ENCODE data around the gene NFIB. TPM values are rescaled to one million over a fixed set of nuclear protein-coding genes. Genes with fewer than 3 reads are reported as not detected.

NFIB gene
- total RNA-seq, 1 donor from 2014 or later = 1.5 TPM

- H3K36me3 Mint-ChIP-seq (ENCODE audit: unreplicated experiment) = no peaks in the 10 kb centered on the region
- no peak overlapping the region for H3K27ac Mint-ChIP-seq (ENCODE audit: unreplicated experiment)
- TF ChIP-seq, protein P1, sequence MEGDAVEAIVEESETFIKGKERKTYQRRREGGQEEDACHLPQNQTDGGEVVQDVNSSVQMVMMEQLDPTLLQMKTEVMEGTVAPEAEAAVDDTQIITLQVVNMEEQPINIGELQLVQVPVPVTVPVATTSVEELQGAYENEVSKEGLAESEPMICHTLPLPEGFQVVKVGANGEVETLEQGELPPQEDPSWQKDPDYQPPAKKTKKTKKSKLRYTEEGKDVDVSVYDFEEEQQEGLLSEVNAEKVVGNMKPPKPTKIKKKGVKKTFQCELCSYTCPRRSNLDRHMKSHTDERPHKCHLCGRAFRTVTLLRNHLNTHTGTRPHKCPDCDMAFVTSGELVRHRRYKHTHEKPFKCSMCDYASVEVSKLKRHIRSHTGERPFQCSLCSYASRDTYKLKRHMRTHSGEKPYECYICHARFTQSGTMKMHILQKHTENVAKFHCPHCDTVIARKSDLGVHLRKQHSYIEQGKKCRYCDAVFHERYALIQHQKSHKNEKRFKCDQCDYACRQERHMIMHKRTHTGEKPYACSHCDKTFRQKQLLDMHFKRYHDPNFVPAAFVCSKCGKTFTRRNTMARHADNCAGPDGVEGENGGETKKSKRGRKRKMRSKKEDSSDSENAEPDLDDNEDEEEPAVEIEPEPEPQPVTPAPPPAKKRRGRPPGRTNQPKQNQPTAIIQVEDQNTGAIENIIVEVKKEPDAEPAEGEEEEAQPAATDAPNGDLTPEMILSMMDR (IDR thresholded peaks at IDR 0.05; ENCODE audit: partially characterized antibody, unreplicated experiment) = no peak
- H3K27me3 Mint-ChIP-seq (ENCODE audit: unreplicated experiment) = no peaks in the 10 kb centered on the region
- H3K4me1 Mint-ChIP-seq (ENCODE audit: low read depth, unreplicated experiment) = no peaks in the 10 kb centered on the region
- no peaks in the 10 kb centered on the region for H3K9me3 Mint-ChIP-seq (ENCODE audit: unreplicated experiment)
- H3K4me3 Mint-ChIP-seq (ENCODE audit: unreplicated experiment) = no peak overlapping the region
- DNase-seq = no peak
These were observed 162.5 kb downstream of the NFIB start for GRCh38 chr9:14151451-14151850.

DNA sequence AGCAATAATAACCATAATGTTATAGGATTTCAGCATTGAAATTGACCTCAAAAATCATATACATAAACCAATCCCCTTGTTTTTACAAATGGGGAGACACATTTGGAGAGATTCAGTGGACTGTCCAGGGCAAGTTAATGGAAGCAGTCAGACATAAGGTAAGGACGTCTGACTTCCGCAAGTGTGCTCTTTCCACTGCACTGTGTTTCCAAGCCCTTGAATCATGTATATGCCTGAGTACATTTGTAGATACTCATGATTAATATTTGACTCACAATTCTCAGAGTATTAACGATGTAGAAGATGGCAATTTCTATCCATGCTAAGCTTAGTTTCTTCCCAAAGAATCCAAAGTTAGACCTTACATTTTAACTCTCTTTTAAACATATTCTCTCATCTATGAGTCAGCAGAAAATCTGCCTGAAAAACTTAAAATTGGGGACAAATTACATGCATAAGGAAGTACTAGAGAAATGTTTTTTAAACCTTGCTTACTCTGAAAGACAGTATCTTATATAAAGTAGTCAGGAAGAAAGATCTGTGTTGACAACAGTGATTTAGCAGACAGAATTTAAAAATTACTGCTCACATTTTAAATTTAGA, 165.3 kb downstream of the NFIB start:
- Mint-ChIP-seq H3K27me3 (ENCODE audit: unreplicated experiment) (no peaks in the 10 kb centered on the region), H3K27ac (ENCODE audit: unreplicated experiment) (no peak overlapping the region), H3K4me3 (ENCODE audit: unreplicated experiment) (no peak overlapping the region), H3K9me3 (ENCODE audit: unreplicated experiment) (no peaks in the 10 kb centered on the region), H3K4me1 (ENCODE audit: low read depth, unreplicated experiment) (no peaks in the 10 kb centered on the region), H3K36me3 (ENCODE audit: unreplicated experiment) (no peaks in the 10 kb centered on the region)
- TF ChIP-seq, protein P1 (IDR thresholded peaks at IDR 0.05; ENCODE audit: partially characterized antibody, unreplicated experiment) = no peak
- DNase-seq = no peak

DNA sequence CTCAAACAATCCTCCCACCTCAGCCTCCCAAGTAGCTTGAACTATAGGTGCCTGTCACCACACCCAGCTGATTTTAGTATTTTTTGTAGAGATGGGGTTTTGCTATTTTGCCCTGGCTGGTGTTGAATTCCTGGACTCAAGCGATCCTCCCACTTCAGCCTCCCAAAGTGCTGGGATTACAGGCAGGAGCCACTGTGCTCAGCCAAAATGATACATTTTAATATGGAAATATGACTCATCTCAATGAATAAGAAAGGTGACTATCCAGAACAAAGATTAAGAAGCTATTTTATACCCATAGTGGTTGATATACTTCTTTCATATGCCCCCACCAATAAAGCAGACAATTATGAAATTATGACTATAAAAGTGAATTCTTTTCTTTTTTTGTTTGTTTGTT, 166.2 kb downstream of the NFIB start:
- H3K27ac Mint-ChIP-seq (ENCODE audit: unreplicated experiment) = no peak overlapping the region
- H3K36me3 Mint-ChIP-seq (ENCODE audit: unreplicated experiment) = no peaks in the 10 kb centered on the region
- DNase-seq = no peak
- H3K4me3 Mint-ChIP-seq (ENCODE audit: unreplicated experiment) = no peak overlapping the region
- H3K9me3 Mint-ChIP-seq (ENCODE audit: unreplicated experiment) = no peaks in the 10 kb centered on the region
- TF ChIP-seq, protein P1 (IDR thresholded peaks at IDR 0.05; ENCODE audit: partially characterized antibody, unreplicated experiment) = no peak
- no peaks in the 10 kb centered on the region for H3K4me1 Mint-ChIP-seq (ENCODE audit: low read depth, unreplicated experiment)
- no peaks in the 10 kb centered on the region for H3K27me3 Mint-ChIP-seq (ENCODE audit: unreplicated experiment)

DNA sequence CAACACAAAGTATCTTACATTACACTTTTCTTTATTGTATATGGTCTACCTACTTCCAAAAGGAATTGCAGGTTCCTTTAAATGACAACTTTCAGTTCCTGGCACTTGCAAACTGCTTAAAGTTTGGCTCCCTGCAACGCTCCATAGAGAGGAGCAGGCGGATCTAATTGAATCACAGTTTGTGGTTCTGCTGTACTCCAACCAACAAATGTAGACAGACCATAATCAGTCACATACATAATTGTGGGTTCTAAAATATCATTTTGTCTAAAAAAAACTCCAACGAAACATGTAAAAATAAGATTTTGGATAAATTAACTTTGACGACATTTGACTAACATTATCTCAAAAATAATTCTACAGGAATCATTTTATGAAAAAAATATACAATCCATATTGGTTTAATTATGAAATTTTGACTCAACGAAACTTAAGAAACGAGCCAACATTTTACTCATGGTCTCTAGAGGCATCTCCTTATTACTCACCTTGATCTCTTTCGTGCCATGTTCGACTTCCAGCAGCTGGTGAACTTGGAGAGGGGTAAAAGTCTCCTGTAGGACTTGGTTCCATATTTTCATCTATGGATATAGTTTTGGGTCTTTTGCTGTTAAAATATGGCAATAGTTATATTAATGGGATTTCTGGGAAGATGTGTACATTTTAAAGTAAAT, 167.6 kb downstream of the NFIB start:
- TF ChIP-seq, protein P1 (IDR thresholded peaks at IDR 0.05; ENCODE audit: partially characterized antibody, unreplicated experiment) = no peak
- H3K27me3 Mint-ChIP-seq (ENCODE audit: unreplicated experiment) = no peaks in the 10 kb centered on the region
- no peak overlapping the region for H3K27ac Mint-ChIP-seq (ENCODE audit: unreplicated experiment)
- no peaks in the 10 kb centered on the region for H3K36me3 Mint-ChIP-seq (ENCODE audit: unreplicated experiment)
- no peak overlapping the region for H3K4me3 Mint-ChIP-seq (ENCODE audit: unreplicated experiment)
- no peaks in the 10 kb centered on the region for H3K9me3 Mint-ChIP-seq (ENCODE audit: unreplicated experiment)
- no peak for DNase-seq
- no peaks in the 10 kb centered on the region for H3K4me1 Mint-ChIP-seq (ENCODE audit: low read depth, unreplicated experiment)

GRCh38 chr9:14144215-14144614, 169.7 kb downstream of the NFIB start:
- Mint-ChIP-seq H3K36me3 (ENCODE audit: unreplicated experiment) (no peaks in the 10 kb centered on the region), H3K27me3 (ENCODE audit: unreplicated experiment) (no peaks in the 10 kb centered on the region), H3K4me3 (ENCODE audit: unreplicated experiment) (no peak overlapping the region), H3K4me1 (ENCODE audit: low read depth, unreplicated experiment) (no peaks in the 10 kb centered on the region), H3K27ac (ENCODE audit: unreplicated experiment) (no peak overlapping the region), H3K9me3 (ENCODE audit: unreplicated experiment) (no peaks in the 10 kb centered on the region)
- TF ChIP-seq, protein P1 (IDR thresholded peaks at IDR 0.05; ENCODE audit: partially characterized antibody, unreplicated experiment) = no peak
- no peak for DNase-seq

Measured in glutamatergic neuron (in vitro differentiated cells).